ENCODE results near the gene HSPB1.
"Not testable (repeated sequence)": the region's sequence is repeated elsewhere in the genome, so short reads cannot be mapped to it uniquely, and the experiment has no call there.

DNA sequence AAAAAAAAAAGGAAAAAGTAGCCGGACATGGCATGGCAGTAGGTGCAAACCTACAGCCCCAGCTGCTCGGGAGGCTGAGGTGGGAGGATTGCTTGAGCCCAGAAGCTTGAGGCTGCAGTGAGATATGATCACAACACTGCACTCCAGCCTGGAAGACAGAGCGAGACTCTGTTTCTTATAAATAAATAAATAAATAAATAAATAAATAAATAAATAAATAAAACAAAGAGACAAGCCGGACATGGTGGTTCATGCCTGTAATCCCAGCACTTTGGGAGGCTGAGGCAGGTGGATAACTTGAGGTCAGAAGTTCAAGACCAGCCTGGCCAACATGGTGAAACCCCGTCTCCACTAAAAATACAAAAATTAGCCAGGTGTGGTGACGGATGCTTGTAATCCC is 12.3 kb downstream of the HSPB1 start:
- not testable (repeated sequence) for TF ChIP-seq FOXA1 (IDR thresholded peaks at IDR 0.05); SP1 (IDR thresholded peaks at IDR 0.05); CTBP1 (IDR thresholded peaks at IDR 0.05; ENCODE audit: borderline replicate concordance); TARDBP (IDR thresholded peaks at IDR 0.05); FOXM1 (IDR thresholded peaks at IDR 0.05; ENCODE audit: borderline replicate concordance); ARNT (IDR thresholded peaks at IDR 0.05); LEF1 (IDR thresholded peaks at IDR 0.05; ENCODE audit: borderline replicate concordance)

Data from HEK293T (cell line).